ENCODE measurements around the gene SLC8A1. TPM values are rescaled to one million over a fixed set of nuclear protein-coding genes. Genes with fewer than 3 reads are reported as not detected.

Gene SLC8A1
- total RNA-seq, 2 donors from 2014 or later = 23.2 to 28.2 TPM

- intact Hi-C loops (cut with DNase I) = no loop called here
- no peak for TF ChIP-seq POLR2AphosphoS5 (IDR thresholded peaks at IDR 0.05)
- TF ChIP-seq POLR2A (IDR thresholded peaks at IDR 0.05) = no peak
- TF ChIP-seq, protein P1, sequence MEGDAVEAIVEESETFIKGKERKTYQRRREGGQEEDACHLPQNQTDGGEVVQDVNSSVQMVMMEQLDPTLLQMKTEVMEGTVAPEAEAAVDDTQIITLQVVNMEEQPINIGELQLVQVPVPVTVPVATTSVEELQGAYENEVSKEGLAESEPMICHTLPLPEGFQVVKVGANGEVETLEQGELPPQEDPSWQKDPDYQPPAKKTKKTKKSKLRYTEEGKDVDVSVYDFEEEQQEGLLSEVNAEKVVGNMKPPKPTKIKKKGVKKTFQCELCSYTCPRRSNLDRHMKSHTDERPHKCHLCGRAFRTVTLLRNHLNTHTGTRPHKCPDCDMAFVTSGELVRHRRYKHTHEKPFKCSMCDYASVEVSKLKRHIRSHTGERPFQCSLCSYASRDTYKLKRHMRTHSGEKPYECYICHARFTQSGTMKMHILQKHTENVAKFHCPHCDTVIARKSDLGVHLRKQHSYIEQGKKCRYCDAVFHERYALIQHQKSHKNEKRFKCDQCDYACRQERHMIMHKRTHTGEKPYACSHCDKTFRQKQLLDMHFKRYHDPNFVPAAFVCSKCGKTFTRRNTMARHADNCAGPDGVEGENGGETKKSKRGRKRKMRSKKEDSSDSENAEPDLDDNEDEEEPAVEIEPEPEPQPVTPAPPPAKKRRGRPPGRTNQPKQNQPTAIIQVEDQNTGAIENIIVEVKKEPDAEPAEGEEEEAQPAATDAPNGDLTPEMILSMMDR (IDR thresholded peaks at IDR 0.05) = no peak
- 10% methylated on average over 1 of the region's 1 CpG for WGBS
Measured at GRCh38 chr2:40101131-40101575, 350.7 kb downstream of the SLC8A1 start.

DNA sequence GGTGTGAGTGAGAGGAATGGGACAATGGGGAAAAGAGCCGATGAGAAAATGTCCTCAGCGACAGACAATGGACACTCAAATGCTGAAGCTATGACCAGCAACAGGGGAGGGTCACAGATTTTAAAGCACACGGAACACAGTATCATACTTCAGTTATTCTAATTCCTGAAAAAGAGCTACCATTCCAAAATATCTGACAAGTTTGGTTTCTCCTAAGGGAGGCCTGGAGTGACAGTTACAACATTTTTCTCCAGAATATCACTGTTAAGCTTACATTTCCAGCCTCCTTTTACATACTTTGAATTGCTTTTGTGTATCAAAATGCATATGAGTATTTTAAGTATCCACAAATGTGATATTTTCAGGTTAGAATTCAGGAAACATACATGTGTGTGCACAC is 351.2 kb downstream of the SLC8A1 start:
- Histone ChIP-seq H3K27me3 (replicated peaks; ENCODE audit: insufficient read depth) (no peaks in the 10 kb centered on the region), H3K4me1 (replicated peaks) (no peaks in the 10 kb centered on the region), H3K27ac (no peak overlapping the region), H3K9me3 (no peaks in the 10 kb centered on the region), H3K4me3 (no peak overlapping the region), H3K36me3 (no peaks in the 10 kb centered on the region)
- 91% methylated on average over 3 of the region's 3 CpGs for WGBS
- TF ChIP-seq, protein P1 (IDR thresholded peaks at IDR 0.05) = no peak
- TF ChIP-seq POLR2AphosphoS5 (IDR thresholded peaks at IDR 0.05) = no peak
- TF ChIP-seq POLR2A (IDR thresholded peaks at IDR 0.05) = no peak
- DNase-seq (ENCODE audit: low spot score) = no peak
- intact Hi-C loops (cut with DNase I) = no loop called here

More at GRCh38 chr2:40101131-40101575, 350.7 kb downstream of the SLC8A1 start:
- H3K27ac ChIP-seq = no peak overlapping the region
- H3K36me3 ChIP-seq = no peaks in the 10 kb centered on the region
- no peaks in the 10 kb centered on the region for H3K27me3 ChIP-seq (replicated peaks; ENCODE audit: insufficient read depth)
- H3K4me1 ChIP-seq (replicated peaks) = no peaks in the 10 kb centered on the region
- no peak overlapping the region for H3K4me3 ChIP-seq
- no peaks in the 10 kb centered on the region for H3K9me3 ChIP-seq
- DNase-seq (ENCODE audit: low spot score) = no peak

GRCh38 chr2:40098786-40099470 is 353.0 kb downstream of the SLC8A1 start:
- Histone ChIP-seq H3K9me3 (no peaks in the 10 kb centered on the region), H3K4me3 (no peak overlapping the region), H3K27me3 (replicated peaks; ENCODE audit: insufficient read depth) (no peaks in the 10 kb centered on the region), H3K4me1 (replicated peaks) (no peaks in the 10 kb centered on the region), H3K27ac (no peak overlapping the region), H3K36me3 (no peaks in the 10 kb centered on the region)
- DNase-seq (ENCODE audit: low spot score) = no peak
- 81% methylated on average over 9 of the region's 9 CpGs for WGBS
- TF ChIP-seq, protein P1 (IDR thresholded peaks at IDR 0.05) = no peak
- no peak for TF ChIP-seq POLR2AphosphoS5 (IDR thresholded peaks at IDR 0.05)
- no peak for TF ChIP-seq POLR2A (IDR thresholded peaks at IDR 0.05)
- intact Hi-C loops (cut with DNase I) = no loop called here

- Histone ChIP-seq H3K4me3 (no peak overlapping the region), H3K36me3 (no peaks in the 10 kb centered on the region), H3K27me3 (replicated peaks; ENCODE audit: insufficient read depth) (no peaks in the 10 kb centered on the region), H3K4me1 (replicated peaks) (no peaks in the 10 kb centered on the region), H3K9me3 (no peaks in the 10 kb centered on the region), H3K27ac (no peak overlapping the region)
- WGBS = 64% methylated on average over 2 of the region's 2 CpGs
- no peak for DNase-seq (ENCODE audit: low spot score)
- TF ChIP-seq POLR2A (IDR thresholded peaks at IDR 0.05) (no peak), POLR2AphosphoS5 (IDR thresholded peaks at IDR 0.05) (no peak)
- TF ChIP-seq, protein P1 (IDR thresholded peaks at IDR 0.05) = no peak
- intact Hi-C loops (cut with DNase I) = no loop called here
Measured at GRCh38 chr2:40097691-40098385, 354.1 kb downstream of the SLC8A1 start.
